Stimulated activated CD4-positive, alpha-beta T cell treated with anti-CD3 and anti-CD28 coated beads, Interleukin-2, amount 100 ng/mL, for 48 hours (primary cell): ENCODE measurements around the gene VEPH1.

ENCODE experiments used
- DNase-seq, 2 donors: peaks; one replicate each; pipeline ENCODE4 v3.0.0-alpha.2; 2020

Gene VEPH1

DNA sequence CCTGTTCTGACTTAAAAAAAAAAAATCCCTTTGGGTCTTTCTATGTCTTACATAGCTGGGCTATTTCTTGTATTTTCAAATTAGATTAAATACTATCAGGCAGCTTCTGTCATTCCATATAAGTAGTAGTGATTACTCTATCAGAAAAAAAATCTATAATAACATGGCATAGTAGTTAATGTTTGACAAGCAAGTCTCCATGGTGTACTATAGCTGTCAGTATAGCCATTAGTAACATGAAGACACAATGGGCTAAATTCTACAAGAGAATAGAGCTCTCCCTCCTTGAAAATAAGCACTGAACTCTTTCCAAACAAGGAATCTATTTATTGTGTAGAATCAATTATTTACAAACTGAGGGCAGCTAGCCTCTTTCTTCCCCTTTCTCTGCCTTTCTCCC is 19.4 kb upstream of the VEPH1 start:
- DNase-seq = no peak

DNA sequence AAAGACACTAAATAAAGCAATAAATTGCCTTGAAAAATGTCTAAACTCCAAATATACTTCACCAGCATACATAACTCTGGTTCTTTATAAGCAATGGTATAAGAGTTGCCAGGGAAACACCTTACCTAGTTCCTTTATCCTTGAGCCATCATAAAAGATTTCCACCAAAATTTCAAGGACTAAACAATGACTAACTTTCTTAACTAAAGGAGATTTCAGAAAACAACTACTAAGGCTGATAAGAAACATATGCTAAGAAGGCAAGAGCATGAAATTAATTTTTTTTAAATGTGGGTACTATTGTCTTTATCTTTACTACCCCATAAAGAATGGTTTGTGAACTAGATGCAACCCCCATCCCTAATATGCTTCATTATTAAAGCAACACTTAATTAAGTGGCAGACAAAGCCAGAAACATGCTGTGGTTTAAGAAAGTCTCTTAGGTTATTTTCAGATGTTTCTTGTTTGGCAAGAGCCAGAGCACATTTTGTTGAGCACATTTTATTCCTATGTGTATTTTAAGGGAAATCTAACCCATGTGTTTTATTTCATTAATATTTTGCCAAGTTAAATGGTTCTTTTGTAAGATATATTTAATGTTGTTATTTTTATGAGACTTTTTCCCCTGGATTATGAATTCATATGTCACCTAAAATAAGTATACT is 17.4 kb upstream of the VEPH1 start:
- no peak for DNase-seq

DNA sequence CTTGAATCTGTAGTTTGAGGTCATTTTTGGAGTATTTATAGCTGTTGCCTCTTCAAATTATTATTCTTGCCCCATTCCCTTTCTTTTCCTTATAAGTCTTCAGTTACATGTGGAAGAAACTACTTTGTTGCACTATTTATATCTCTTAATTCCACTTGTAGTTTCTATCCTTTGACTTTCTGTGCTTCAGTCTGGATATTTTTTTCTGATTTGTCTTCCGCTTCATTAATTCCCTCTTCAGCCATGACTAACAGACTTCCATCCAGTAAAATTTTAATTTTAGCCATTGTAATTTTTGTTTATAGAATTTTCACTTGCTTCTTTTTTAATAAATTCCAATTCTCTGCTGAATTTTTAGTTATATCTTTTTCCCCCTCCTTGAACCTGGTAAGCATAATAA is 15.7 kb upstream of the VEPH1 start:
- no peak for DNase-seq

DNA sequence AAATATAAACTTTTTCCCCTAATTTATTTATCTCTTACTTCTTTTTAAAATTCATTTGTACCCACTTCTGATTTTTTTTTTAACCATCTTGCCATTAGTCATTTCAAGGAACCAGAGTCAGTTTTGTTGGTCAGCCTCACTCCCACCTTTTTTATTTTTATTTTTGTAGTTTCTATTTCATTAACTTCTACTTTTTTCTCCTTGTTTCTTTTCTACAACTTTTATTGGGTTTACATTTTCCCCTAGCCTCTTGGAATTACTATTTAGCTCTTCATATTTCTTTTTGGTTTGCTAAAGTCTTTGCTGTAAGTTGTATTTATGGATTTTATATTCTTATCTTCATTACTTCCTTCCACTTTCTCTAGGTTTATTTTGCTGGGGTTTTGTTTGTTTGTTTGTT is 13.7 kb upstream of the VEPH1 start:
- DNase-seq = no peak

DNA sequence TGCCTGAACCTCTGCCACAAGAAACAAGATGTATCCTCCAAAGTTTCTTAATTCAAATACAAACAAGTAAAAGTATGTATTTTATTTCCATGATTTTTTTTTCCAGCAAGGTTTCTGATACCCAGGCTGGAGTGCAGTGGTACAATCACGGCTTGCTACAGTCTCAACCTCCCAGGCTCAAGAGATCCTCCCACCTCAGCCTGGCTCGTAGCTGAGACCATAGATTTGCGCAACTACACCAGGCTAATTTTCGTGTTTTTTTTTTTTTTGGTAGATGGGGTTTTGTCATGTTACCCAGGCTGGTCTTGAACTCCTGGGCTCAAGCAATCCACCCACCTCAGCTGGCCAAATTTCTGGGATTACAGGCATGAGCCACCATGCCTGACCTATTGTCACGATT is 12.2 kb upstream of the VEPH1 start:
- DNase-seq = no peak

DNA sequence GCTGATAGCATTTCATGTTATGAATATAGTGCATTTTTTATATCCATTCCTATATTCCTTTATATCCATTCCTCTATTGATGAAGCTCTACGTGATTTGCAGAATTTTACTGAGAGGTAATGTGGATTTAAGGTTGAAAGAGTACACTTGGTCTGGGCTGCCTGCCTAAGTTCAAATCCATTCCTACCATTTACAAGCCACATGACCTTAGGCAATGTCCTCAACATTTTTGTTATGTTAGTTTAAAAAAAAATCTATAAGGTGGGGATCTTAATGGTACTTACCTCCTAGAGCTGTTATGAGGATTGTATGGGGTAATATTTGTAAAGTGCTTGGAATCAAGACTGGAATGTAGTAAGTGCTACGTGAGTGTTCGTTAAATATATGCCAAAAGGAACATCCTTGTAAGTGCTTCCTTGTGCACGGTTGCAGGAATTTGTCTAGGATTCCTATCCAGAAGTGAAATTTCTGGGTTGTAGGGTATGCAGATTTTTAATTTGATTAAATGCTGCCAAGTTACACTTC is 11.2 kb upstream of the VEPH1 start:
- DNase-seq = no peak

DNA sequence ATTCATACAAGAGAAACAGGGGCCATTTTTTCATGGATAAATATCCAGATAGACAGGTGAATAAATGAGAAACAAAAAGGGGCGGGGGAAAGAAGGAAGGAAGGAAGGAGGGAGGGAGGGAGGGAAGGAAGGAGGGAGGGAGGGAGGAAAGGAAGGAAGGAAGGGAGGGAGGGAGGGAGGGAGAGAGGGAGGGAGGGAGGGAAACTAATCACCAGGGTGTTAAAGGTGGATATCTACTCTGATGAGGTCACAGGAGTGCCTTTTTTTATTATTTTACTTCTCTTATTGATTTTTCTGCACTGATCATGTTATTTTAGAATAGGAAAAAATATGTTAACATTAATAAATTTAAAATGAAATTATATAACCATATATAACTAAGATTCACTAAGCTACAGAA is 10.4 kb upstream of the VEPH1 start:
- DNase-seq = no peak

DNA sequence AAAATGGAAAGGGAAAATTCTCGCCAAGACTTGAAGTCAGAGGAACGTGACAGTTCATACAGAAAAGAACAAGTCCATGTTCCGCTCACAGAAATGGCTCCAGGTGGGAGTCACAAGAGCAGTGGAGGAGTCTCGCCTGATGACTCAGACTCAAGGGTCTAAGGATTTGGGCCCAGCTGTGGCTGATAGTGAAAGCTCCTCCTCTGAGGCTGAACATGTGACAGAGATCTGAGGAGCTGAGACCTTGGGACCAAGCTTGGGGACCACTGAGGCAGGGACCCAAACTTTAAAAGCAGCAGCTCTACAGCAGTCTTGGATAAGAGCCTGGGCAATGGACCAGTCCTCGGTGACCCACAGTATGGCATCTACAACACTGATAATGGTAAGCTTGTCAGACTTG is 9.3 kb upstream of the VEPH1 start:
- no peak for DNase-seq

DNA sequence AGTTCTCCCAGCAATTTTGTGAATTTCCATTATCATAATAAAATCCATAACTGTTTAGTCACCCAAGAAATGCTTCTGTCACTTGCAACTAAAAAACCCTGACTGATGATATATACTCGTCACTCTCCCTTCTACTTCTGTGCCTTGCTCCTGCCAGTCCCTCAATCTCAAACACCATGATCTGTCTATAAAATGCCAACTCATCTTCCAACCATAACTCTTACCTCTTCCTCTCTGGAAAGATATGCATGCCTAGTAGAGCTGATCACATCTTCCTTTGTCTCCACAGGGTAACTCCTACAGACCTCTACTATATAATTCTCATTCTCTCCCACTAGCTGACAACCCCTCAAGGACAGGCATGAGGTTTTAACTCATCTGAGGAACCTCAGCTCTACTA is 5.2 kb upstream of the VEPH1 start:
- no peak for DNase-seq

DNA sequence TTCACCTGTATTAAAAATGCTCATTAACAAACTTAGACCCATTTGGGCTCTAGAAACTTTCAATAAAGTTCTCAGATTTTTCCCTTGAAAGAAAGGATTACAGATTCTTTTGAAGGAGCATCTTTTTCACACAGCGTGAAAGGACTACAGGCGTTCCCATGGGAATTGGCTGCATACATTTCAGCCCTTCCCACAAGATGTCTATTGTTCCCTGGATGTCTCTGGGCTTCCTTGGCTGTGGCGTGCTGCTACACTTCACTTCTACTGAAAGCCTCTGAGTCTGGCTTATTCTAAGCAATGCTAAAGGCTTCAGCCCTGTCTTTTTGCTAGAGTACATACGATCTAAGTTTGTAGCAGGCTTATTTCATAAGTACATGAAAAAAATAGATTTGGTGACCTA is 1.4 kb downstream of the VEPH1 start:
- no peak for DNase-seq

DNA sequence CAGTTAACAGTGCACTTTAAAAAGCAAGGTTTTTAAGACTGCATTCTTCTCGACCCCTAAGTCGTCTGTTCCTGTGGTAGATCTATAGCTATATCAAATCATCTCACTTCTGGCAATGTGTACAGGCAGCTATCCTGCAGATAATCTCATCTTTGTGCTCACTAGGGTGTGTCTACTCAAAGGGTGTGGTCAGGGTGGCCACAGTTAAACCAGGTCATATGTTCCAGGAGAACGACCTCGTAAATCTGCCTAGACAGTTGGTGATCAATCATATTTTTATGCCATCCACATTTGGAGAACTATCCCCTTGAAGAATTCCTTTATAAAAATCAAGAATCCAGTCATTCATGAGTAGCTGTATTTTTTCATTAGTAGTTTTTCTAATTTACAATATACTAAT is 3.0 kb downstream of the VEPH1 start:
- no peak for DNase-seq

DNA sequence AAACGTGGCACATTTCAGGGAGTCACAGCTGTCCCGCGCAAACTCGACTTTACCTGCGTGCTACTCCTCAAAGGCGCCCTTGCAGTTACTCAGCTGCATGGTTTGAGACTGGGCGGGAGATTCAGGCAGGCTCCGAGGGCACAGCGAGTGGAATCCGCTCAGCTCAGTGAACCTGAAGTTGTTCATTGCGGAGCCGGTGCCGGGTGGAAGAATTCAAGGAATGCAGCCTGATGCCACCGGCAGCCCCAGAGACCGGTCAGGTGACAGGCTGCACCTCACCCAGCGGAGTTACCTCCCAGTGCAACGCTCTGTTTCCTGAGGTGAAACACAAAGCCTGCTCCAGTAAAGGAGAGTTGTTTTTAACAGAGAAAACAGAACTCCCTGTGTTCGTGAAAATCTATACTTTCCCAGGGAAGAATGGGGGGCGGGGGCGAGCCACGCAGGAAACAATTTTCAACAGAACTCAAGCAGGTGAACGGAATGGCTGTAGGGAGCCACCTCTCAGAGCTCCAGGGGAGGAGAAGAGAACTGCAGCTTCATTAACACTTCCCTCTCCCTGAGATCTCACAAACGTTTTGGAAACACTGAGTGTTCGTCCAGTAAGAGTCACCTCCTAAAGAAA is 3.8 kb downstream of the VEPH1 start:
- DNase-seq = no peak

DNA sequence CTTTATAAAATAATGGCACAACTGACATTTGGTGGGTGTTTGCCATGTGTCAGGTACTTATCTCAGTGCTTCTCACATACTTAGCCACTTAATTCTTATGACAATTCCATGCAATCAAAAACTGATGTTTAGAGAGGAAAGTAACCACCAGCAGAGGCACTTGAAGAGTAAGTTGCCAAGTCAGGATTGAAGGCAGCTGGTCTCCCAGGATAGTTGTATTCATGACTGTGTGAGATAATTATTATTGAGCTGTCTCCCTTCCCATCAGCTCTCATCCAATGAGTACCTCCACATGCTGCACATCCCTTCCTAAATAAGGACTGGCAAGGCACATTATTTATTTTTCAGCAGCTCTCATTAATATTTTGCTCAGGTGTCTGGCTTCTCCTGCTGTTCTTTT is 4.8 kb downstream of the VEPH1 start:
- DNase-seq = no peak

DNA sequence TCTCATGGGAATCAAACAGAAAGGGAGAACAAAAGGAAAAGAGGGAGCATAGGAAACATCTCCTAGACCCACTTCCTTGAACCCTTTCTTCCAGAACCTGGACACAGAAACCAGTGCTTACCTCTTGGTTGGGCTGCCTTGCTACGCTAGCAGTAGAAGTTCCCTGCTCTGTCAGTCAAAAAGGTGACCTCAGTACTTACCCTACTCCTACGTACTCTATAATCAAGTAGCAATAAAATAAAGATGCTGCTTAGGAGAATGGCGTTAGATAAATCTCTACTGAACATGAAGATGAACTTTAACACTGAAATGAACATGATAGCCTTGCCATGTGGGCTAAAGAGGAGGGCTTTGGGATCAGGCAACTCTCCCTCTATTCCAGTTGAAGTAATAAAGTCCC is 7.4 kb downstream of the VEPH1 start:
- DNase-seq = no peak

DNA sequence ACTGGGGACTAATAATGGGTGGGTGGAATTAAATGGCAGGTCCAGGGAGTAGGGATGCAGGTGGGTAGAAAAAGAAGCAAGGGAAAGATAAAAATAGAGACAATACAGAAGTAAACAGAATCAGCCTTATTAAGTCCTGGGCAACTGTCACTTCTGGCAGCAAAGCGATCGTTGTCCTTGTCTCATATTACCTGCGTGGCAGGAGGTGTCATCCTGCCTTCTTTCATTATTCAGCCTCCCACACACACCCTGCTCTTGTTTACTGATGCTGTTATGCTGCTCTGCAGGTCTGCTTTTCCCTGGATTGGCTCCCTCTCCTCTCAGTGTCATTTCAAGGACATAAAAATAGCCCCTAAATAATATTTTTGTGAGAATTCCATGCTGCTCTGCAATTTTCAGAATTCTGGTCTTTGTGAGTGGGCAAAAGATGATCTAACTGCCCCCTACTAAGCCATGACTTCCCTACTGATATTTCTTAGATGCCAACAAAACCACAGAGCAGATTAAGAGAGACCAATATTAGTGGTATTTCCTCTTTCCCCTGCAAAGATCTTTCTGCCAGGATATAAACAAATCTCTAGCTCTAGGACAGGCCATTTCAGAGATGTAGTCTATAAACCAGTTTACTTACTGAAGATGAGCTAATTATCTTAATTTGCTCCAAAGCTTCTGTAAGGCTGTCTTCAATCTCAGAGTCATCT is 8.5 kb downstream of the VEPH1 start:
- DNase-seq = no peak

DNA sequence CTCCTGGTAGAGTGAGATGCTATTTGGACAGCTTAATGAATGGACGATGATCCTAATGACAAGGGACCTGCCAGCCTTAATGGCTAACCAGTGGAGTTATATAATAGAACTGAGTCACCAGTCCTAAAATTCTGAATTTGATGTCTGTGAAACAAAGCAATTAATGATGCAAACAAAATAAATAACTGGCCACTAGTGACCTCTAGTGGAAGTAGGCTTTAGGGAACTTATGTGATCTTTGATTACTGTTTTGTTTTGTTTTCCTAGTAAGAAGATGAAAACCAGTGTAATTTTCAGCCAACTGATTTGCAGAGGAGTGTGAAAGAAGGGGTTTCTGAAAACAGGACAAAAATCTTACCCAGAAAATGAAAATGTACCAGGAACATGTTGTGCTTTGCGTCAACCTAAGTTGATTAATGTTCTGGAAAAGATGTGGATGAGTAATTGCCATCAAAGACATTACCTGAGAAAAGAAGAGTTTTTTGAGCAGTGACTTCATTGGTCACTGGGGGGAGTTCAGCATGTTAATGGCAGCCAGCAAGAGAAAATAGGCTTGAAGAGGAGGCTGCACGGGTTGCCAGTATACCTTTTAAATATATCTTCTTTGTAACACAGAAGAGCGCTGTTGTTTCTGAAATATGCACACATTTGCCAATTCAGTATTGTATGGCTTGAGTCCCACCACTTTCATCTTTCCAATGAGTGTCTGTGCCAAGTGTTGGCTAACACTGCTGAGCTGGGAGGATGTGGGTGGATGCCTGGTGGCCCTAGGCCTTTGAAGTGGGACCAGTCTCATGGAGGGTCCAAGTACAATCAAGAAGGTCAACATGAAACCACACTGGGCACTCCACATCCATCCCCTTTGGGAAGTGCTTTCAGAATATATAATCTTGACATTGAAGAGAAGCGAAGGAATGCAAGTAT is 9.3 kb downstream of the VEPH1 start:
- no peak for DNase-seq

DNA sequence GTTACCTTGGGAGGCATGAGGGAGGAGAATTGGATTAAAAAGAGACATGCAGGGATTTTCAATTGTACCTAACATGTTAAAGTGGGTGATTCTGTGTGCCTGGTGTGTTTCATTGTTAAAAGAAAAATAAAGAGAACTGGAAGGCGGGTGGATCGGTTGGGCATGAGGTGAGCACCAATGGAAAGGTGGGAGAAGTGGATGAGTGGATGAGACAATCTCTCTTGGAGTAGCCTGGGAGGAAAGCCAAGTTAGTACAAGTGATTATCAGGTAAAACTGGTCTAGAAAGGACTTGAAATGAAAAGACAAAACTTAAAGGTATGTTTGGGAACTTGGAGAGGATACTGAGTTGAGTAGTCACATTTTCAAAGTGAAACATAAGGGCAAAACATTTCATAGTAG is 12.1 kb downstream of the VEPH1 start:
- no peak for DNase-seq

DNA sequence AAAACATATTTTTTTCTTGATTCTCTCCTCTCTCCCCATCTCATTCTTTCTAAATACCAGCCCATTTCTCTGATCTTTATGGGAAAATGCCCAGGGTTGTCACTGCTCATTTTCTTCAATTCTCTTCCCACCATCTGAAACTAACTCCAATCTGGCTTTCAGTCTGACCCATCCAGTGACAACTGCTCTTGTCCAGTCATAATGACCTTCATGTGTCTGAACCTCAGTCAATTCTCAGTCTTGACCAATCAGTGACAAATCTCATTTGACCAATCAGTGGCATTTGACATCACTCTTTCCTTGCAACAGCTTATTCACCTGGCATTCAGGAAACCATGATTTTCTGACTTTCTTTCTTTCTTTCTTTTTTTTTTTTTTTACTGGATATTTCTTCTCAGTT is 15.1 kb downstream of the VEPH1 start:
- no peak for DNase-seq

DNA sequence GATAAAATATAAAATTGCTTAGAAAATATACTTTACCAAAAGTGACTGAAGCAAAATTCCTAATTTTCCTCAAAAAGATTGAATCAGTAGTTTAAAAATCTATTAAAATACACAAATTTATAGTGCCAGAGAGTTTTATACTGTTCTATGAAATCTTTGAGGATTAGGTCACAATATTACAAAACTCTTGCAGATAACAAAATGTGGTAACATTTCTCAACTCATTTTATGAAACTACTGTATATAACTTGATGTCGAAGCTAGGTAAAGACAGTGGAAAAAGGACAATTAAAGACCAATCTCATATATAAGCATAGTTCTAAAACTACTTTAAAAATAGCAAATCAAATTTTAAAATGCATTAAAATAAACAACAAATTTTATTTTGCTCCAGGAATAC is 15.9 kb downstream of the VEPH1 start:
- no peak for DNase-seq

DNA sequence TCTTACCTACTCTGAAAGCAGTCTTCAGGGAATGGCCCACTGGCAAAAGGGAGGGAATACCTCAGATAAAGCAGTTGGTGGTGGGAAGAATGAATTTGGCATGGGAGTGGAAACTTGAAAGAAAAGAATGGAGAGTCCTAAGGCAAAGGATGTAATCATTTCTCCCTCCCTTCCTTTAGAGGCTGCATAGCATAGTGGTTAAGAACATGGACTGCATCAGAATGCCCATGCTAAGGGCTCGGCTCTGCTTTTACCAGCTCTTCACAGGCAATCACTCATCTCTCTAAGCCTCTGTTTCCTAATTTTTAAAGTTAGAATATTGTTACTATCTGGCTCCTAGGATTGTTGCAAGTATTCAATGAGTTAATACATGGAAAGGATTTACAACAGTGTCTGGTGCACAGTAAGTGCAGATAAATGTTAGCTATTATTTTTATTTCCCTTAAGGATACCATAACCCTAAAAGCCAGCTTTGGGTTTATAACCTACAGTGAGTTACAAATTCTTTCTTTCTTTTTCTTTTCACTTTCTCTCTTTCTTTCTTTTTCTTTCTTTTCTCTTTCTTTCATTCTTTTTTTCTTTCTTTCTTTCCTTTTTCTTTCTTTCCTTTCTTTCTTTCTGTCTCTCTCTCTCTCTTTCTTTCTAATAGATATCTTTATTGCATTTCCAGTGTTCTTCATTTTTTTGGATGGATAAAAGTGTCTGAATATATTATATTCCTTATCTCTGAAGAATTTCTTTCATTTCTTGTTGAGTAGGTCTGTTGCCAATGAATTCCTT is 23.6 kb downstream of the VEPH1 start:
- DNase-seq = no peak

DNA sequence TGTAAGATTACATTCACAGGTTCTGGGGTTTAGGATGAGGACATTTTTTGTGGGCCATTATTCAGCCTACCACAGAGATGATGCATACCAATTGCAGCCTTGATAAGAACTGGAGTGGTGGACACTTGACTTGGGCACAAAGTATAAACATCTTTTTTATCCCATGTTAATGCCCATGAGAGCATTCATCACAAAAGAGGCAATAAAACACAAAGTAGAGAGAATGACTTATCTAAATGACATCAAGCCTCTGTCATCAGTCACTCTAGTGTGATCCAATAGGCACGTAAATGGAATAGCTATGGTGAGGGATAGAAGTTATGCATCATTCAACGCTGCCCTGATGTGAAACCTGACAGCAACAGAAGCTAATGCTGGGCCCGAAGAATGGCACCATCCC is 25.8 kb downstream of the VEPH1 start:
- DNase-seq = no peak

DNA sequence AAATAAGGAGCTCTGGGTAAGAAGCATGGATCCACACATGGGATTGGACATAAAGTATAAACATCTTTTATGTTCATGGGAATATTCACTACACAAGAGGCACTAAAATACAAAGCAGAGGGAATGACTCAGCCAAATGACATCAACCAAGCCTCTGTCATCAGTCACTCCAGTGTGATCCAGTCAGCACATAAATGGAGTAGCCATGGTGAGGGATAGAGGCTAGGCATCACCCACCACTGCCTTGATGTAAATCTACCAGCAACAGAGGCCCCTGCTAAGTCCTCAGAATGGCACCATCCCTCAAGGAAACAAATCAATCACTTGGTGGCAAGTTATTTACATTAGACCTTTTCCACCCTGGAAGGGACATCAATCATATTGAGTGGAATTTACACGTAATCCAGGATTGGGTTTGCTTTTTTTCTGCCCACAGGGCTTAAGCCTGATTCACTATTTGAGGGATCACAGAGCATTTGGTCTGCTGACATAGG is 27.2 kb downstream of the VEPH1 start:
- DNase-seq = no peak
